Posterior vena cava (tissue), 2 donors: ENCODE results near the gene OR2G3. TPM values are rescaled to one million over a fixed set of nuclear protein-coding genes. Genes with fewer than 3 reads are reported as not detected.

Source experiments
- DNase-seq: peaks from one replicate; pipeline ENCODE4 v3.0.0-alpha.2; 2020; ENCODE audit warnings: low spot score
- intact Hi-C, 2 donors: fragments of 100-400 bp; cut with DNase I; formaldehyde crosslinking; loops; one replicate each; pipeline versions ENCODE4 v1.14.1 to v1.14.2; 2022 to 2023
- long read RNA-seq, 2 donors: library from polyadenylated mRNA; unstranded; transcript quantifications; one replicate each; pipeline ENCODE4 v2.0.0, GENCODE V29; 2020 to 2021
- total RNA-seq, 2 donors: library from RNA; stranded (reverse); fragmentation: NEBNext Ultra II Directional; extraction: Animal tissue kit (Norgen Biotek cat#: 25700); gene quantifications; one replicate each; pipeline ENCODE4 v1.2.1, GENCODE V29; 2021
- donor health status: DM: yes; HTN: yes; CAD: no.
- donor health status: DM: yes; HTN: yes; CAD: no.

Gene OR2G3
- not detected for total RNA-seq
- long read RNA-seq, donor 1 = 0 reads
- long read RNA-seq, donor 2 = 0 reads

- no peak for DNase-seq
- intact Hi-C loops = no loop called here
Observed at GRCh38 chr1:247605286-247605685, at the start of gene OR2G3. TSS of gene OR2G3 (plus strand) at chr1:247605586. CDS start at chr1:247605586, 0 bp downstream.

- no peak for DNase-seq
- intact Hi-C loops = no loop called here
Observed at GRCh38 chr1:247557926-247558674, 47.3 kb upstream of the OR2G3 start.

GRCh38 chr1:247561711-247562110 lies 43.7 kb upstream of the OR2G3 start:
- DNase-seq = no peak
- intact Hi-C loops = no loop called here

- DNase-seq = no peak
- intact Hi-C loops = no loop called here
Observed at GRCh38 chr1:247562198-247562597, 43.2 kb upstream of the OR2G3 start.

GRCh38 chr1:247574236-247574635 lies 31.1 kb upstream of the OR2G3 start:
- intact Hi-C loops = no loop called here

GRCh38 chr1:247574664-247575063 lies 30.7 kb upstream of the OR2G3 start:
- DNase-seq = no peak

More at GRCh38 chr1:247574236-247574635, 31.1 kb upstream of the OR2G3 start:
- no peak for DNase-seq

GRCh38 chr1:247576514-247576913 lies 28.9 kb upstream of the OR2G3 start:
- intact Hi-C loops = no loop called here

More at GRCh38 chr1:247574664-247575063, 30.7 kb upstream of the OR2G3 start:
- intact Hi-C loops = no loop called here

GRCh38 chr1:247578946-247579460 lies 26.4 kb upstream of the OR2G3 start:
- intact Hi-C loops = no loop called here

More at GRCh38 chr1:247576514-247576913, 28.9 kb upstream of the OR2G3 start:
- DNase-seq = no peak

GRCh38 chr1:247588060-247588459 lies 17.3 kb upstream of the OR2G3 start, which contains the start of gene OR2G2:
TSS of gene OR2G2 (plus strand) at chr1:247588360. CDS start at chr1:247588360, 0 bp downstream.
- intact Hi-C loops = no loop called here
- DNase-seq = no peak

More at GRCh38 chr1:247578946-247579460, 26.4 kb upstream of the OR2G3 start:
- DNase-seq = no peak

- intact Hi-C loops = no loop called here
- DNase-seq = no peak
Observed at GRCh38 chr1:247613405-247613804, 8.0 kb downstream of the OR2G3 start.

- intact Hi-C loops = no loop called here
Observed at GRCh38 chr1:247614625-247615024, 9.2 kb downstream of the OR2G3 start.

GRCh38 chr1:247627951-247628350 lies 22.6 kb downstream of the OR2G3 start:
- intact Hi-C loops = no loop called here
- DNase-seq = no peak

More at GRCh38 chr1:247614625-247615024, 9.2 kb downstream of the OR2G3 start:
- no peak for DNase-seq

- DNase-seq = no peak
- intact Hi-C loops = no loop called here
Observed at GRCh38 chr1:247638011-247638410, 32.6 kb downstream of the OR2G3 start.

GRCh38 chr1:247638781-247639180 lies 33.4 kb downstream of the OR2G3 start:
- intact Hi-C loops = no loop called here
- DNase-seq = no peak

GRCh38 chr1:247639381-247639981 lies 34.1 kb downstream of the OR2G3 start:
- intact Hi-C loops = no loop called here

GRCh38 chr1:247642742-247643141 lies 37.4 kb downstream of the OR2G3 start:
- intact Hi-C loops = no loop called here
- DNase-seq = no peak

More at GRCh38 chr1:247639381-247639981, 34.1 kb downstream of the OR2G3 start:
- DNase-seq = peak; percentile 93

GRCh38 chr1:247646867-247647266 lies 41.5 kb downstream of the OR2G3 start:
- no peak for DNase-seq

GRCh38 chr1:247647864-247648263 lies 42.5 kb downstream of the OR2G3 start:
- intact Hi-C loops = no loop called here

More at GRCh38 chr1:247646867-247647266, 41.5 kb downstream of the OR2G3 start:
- intact Hi-C loops = no loop called here

GRCh38 chr1:247653040-247653439 lies 47.7 kb downstream of the OR2G3 start:
- DNase-seq = no peak
- intact Hi-C loops = no loop called here

More at GRCh38 chr1:247647864-247648263, 42.5 kb downstream of the OR2G3 start:
- DNase-seq = no peak
